Body of pancreas (tissue), 4 donors: ENCODE measurements around the gene WASF1.

ENCODE experiments used
- POLR2A ChIP-seq, 3 donors: fragments of 450-650 bp; IDR thresholded peaks; one replicate each; pipeline ENCODE4 v1.6.1; 2016; ENCODE audit warnings: antibody characterized with exemption in 3 of 3, mild to moderate bottlenecking in 2 of 3
- TF ChIP-seq, protein P1 (sequence below), 7 experiments: fragments of 450-650 bp in 4 of 7; fragments of 200-600 bp in 3 of 7; sonication (generic) in 3 of 7; IDR thresholded peaks; one replicate each; pipeline ENCODE4 v1.5.1; 2016 to 2019; ENCODE audit warnings: antibody characterized with exemption in 7 of 7

DNA sequence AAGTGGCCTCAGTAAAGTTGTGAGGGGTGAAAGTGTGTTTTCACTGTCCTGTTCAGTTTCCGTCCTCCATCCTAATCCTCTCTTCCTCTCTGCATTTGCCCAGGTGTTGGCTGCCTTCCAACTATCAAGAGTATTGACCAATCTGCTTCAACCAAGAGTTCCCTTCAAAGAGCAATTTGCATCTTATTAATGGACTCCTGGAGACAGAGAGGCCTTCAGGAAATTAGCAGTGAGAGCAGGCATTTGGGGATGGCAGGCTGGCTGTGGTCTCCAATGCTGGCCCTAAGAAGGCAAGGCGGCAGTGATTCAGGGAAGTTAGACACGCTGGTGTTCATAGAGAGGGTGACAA lies 124.1 kb downstream of the WASF1 start:
- TF ChIP-seq, protein P1, sequence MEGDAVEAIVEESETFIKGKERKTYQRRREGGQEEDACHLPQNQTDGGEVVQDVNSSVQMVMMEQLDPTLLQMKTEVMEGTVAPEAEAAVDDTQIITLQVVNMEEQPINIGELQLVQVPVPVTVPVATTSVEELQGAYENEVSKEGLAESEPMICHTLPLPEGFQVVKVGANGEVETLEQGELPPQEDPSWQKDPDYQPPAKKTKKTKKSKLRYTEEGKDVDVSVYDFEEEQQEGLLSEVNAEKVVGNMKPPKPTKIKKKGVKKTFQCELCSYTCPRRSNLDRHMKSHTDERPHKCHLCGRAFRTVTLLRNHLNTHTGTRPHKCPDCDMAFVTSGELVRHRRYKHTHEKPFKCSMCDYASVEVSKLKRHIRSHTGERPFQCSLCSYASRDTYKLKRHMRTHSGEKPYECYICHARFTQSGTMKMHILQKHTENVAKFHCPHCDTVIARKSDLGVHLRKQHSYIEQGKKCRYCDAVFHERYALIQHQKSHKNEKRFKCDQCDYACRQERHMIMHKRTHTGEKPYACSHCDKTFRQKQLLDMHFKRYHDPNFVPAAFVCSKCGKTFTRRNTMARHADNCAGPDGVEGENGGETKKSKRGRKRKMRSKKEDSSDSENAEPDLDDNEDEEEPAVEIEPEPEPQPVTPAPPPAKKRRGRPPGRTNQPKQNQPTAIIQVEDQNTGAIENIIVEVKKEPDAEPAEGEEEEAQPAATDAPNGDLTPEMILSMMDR (IDR thresholded peaks at IDR 0.05), result no peak
- TF ChIP-seq POLR2A (IDR thresholded peaks at IDR 0.05), result no peak
